HG03354 (cell line): ENCODE results near the gene MTFP1.
A peak's percentile ranks its signal among the peaks of the same experiment; 100 is the strongest.
"Not testable (repeated sequence)": the region's sequence is repeated elsewhere in the genome, so short reads cannot be mapped to it uniquely, and the experiment has no call there.

Source experiments
- ATAC-seq: cut with Tn5 transposase; IDR thresholded peaks from one replicate; pipeline ENCODE4 v1.9.1; 2021; ENCODE audit warnings: mild to moderate bottlenecking; ENCODE audit not compliant: unreplicated experiment, poor library complexity, severe bottlenecking

Gene MTFP1

DNA sequence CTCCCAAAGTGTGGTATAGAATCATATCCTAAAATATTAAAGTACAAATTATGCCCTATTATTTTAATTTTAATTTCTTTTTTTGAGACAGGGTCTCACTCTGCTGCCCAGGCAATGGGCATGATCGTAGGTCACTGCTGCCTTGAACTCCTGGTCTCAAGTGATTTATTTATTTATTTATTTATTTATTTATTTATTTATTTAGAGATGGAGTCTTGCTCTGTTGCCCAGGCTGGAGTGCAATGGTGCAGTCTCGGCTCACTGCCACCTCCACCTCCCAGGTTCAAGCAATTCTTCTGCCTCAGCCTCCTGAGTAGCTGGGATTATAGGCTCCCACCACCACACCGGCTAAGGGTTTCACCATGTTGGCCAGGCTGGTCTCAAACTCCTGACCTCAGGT, 24.5 kb upstream of the MTFP1 start:
- not testable (repeated sequence) for ATAC-seq

DNA sequence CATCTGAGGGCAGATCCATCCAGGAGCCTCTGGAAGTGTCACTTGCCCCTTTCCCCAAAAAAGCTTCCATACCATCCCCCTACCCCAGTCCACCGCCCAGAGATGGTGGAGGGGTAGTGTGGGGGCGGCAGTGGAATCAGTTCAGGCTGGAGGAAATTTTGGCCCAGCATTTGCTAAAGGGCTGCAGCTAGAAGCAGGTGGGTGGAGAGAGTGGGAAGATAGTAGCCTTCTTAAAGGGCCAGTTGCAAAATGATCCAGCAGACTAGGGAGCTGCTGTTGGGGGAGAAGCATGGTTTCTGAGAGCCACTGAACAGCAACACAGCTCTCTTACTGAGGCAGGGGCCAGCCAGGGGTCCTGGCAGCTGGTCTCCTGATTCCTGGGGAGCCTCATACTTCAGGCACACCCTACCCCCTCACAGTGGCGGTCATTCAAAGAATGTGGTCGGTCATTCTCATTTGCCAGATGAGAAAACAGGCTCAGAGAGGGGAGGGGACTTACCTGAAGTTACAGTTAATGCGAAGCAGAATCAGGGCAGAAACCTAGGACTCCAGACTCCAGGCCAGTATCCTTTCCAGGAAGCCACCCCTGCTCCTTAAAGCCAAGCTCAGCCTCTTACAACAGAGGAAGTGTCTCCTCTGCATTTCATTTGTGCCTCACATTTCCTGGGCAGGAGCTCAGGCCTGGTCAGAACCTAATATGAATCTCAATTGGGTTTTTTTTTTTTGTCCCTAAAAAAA, 23.4 kb upstream of the MTFP1 start:
- ATAC-seq: no peak

DNA sequence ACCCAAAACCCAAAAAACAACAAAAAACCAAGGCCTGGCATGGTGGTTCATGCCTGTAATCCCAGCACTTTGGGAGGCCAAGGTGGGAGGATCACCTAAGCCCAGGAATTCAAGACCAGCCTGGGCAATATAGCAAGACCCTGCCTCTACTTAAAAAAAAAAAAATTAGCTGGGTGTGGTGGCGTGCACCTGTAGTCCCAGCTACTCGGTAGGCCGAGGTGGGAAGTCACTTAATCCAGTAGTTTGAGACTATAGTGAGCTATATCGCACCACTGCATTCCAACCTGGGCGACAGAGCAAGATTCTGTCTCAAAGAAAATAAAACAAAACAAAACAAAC, 22.8 kb upstream of the MTFP1 start:
- not testable (repeated sequence) for ATAC-seq

DNA sequence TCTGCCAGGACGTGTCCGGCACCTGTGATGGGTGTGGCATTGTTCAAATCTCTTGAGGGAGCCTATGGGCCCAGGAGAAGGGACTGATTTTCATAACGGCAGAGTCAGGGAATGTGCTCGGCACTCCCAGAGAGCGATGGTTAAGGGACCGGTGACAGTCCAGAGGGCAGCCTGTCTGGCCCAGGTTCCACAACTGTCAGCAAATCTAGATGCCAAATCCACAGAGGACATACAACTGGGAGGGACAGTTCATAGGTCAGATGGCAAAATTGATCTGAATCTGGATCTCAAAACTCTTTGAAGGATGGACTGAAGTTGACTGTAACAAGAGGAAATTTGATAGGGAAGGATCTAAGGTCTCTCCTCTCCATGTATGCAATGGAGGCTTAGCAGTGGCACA, 21.3 kb upstream of the MTFP1 start:
- ATAC-seq: no peak

DNA sequence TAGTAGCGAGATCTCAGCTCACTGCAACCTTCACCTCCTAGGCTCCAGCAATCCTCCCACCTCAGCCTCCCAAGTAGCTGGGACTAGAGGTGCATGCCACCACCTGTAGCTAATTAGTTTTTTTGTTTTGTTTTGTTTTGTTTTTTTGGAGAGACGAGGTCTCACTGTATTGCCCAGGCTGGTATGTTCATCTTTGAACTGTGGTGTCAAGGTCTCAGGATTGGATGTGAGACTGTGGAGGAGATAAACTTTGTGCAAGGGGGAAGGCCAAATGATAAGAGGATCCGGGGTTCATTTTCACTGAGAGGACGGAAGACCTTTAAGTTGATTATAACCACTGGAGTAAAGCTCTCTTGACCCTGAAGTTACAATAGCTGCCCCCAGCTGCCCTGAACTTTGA, 19.8 kb upstream of the MTFP1 start:
- ATAC-seq: no peak

DNA sequence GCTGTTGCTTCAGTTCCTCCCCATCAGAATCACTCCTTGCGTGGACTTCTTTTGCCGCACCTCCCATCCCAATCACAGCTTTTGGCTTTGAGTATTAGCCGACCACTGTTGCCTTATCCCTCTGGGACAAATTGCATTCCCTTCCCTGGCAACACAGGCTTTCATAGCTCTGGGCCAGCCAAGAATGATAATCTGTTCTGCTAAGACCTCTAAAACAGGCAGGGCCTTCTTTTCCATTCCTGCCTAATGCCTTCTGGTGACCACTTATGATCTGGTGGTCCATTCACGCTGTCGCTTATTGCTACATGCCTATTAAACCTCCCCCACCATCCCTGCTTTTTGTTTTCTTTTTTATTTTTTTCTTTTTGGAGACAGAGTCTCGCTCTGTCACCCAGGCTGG, 19.2 kb upstream of the MTFP1 start:
- no peak for ATAC-seq

DNA sequence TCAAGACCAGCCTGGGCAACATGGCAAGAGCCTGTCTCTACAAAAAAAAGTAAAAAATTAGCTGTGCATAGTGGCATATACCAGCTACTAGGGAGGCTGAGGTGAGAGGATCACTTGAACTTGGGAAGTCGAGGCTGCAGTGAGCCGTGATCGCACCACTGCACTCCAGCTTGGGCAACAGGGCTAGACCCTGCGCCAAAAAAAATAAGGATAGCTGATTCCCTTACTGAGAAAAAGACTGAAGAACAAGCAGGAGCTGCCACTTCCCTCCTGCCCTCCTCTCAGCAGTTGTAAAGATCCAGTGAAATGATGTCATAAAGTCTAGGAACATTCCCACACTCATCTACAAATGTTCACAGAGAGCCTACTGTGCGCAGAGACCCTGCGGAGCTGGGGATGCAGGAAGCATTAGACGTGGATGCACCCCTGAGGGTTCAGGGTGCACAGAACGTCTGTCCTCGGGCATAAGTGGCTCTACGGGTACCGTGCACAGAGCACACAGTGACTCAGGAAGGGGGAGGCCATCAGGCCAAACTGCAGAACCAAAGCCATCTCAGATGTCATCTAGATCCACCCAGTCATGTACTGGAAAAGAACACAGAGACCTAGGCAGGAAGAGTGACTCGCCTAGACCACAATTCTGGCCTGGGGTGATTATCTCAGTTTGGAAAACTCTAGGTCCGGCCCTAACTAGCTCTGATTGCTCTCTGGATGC, 17.0 kb upstream of the MTFP1 start:
- no peak for ATAC-seq

DNA sequence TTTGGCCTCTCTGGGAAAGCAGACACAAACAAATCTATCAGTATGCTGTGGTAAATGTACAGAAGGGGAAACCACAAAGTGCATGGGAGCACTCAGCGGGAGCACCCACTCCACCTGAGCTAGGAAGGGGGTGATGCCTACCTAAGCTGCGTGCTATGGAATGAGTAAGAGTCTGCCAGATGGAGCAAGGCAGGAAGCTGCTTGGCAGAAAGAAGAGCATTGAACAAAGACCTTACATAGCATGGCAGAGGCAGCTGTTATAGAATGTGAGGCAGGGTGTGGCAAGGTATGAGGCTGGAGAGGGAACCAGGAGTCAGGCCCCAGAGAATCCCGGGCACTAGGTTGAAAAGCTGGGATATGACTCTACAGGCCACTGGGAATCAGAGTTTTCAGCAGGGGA, 13.8 kb upstream of the MTFP1 start:
- ATAC-seq: no peak

DNA sequence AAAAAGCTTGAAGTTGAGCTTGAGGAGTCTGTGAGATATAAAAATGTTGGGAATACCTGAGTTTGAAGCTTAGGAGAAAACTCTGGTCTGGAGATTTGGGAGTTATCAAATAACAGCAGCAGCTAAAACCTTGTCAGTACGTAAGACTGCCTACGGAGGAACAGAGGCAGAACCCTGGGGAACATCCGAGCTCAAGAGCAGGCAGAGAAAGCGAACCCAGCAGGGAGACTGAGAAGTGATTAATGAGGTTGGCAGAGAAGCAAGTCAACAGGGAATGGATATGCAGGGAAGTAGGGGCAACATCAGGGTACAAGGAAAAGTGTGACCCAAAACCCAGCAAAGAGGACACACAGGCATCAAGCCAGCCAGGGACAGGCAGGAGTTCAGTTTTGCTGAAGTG, 12.6 kb upstream of the MTFP1 start:
- no peak for ATAC-seq

DNA sequence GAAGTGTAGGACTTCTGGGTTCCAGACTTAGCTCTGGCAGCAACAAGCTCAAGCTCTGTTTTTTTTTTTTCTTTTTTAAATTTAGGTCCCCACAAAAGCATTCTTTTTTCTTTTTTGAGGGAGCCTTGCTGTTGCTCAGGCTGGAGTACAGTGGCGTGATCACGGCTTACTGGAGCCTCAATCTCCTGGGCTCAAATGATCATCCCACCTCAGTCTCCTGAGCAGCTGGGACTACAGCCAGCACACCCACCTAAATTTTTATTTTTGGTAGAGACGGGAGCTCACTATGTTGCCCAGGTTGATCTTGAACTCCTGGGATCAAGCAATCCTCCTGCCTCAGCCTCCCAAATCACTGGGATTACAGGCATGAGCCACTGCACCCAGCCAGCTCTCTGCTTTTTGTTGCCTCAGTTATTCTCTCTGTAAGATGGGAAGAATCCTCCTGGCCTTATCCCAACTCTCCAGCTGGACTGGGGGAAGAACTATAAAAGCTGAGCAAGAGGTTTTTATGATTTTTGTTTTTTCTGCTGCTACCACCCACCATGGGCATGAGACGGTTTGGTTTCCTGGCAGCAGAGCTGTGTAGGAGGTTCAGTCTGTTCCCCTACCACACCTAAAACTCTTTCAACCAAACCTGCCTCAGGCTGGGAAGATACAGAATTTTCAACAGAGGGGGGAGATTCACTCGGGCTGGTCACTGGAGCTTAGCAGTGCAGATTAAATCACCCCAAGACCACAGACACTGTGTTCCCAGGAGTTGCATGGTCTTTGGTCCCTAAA, 11.6 kb upstream of the MTFP1 start:
- no peak for ATAC-seq

DNA sequence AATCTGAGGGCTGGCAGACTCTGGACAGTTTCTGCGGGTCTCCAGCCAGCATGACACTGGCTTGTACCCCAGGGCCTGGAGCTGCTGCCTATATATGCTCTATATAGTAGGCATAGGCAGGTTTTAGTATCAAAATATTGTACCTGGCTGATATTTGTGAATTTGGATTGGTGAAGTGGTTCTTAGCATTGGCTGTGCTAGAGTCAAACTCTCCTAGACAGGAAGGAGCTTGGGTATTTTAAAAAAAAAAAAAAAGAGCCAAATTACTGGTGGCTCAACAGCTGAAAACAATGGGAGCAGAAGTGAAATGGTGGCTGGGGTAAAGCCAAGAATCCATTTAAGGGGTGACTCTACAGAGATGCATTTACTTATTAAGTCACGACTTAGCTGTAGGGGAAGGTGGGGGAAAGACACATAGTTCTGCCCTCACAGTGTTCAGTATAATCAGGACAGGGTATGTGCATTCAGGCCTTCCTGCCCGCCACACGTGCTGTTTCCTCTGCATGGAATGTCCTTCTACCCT, 11.0 kb upstream of the MTFP1 start:
- ATAC-seq: no peak

DNA sequence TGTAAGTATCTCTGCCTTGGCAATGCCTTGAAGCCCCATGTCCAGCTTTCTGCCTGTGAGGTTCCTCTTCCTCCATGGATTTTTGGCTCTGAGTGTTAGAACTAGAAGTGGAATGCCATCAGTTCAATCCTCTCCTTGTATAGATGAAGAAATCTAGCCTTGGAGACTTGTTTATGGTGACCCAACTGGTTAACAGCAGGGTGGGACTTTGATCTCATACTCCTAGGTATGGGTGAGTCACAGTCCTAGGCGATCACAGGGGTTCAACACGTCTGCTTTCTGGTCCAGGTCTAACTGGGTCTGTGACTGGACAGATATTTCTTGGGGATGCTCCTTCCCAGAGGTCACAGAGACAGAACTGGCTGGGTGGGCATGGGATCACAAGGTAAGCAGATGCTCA, 9.2 kb upstream of the MTFP1 start:
- no peak for ATAC-seq

DNA sequence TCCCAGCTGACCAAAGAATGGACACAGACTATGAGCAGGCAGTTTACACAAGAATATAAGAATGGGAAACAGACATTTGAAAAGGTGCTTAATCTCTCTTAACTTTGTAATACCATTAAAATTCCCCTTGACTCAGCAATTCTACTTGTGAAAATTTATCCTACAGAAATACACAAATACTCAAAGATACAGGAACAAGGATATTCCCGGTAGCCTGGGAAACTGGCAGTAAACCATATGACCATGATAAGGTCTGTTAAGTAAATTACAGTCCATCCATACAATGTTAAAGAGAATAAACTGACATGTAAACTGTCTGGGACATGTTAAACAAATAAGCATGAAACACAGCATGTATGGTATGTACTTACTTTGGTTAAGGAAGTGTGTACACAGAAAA, 8.7 kb upstream of the MTFP1 start:
- no peak for ATAC-seq

DNA sequence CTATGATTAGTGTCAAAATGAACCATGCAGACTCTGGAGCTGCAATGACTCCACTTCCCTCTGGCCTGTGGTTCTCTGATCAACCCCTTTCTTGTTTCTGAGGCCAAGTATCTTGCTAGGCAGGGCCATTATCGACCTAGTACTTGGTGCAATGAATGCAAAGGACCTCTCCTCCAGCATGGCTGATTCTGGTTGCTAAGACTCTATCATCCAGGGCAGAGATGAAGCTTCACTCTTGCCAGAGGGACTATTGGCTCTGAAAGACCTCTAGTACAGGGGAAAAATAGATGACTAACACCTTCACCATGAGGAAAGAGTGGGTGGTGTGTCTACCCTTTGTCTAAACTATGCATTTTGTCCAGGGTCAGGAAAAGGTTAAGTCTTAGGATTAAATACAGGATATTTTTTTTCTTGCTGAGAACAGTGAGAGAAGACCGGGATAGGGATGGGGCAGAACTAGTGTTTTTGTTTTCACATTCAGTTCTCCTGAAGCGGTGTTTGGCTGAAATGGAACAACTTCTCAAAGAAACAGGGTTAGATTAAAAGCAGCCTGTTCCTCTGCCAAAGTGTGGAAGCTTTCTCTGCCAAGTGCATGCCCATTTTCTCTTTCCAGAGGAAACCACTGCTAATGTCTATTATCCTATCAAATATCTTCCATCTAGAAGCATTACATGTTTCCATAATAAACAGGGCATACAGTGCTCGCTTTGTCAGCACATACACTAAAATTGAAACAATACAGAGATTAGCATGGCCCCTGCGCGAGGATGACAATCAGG, 5.0 kb upstream of the MTFP1 start:
- no peak for ATAC-seq

DNA sequence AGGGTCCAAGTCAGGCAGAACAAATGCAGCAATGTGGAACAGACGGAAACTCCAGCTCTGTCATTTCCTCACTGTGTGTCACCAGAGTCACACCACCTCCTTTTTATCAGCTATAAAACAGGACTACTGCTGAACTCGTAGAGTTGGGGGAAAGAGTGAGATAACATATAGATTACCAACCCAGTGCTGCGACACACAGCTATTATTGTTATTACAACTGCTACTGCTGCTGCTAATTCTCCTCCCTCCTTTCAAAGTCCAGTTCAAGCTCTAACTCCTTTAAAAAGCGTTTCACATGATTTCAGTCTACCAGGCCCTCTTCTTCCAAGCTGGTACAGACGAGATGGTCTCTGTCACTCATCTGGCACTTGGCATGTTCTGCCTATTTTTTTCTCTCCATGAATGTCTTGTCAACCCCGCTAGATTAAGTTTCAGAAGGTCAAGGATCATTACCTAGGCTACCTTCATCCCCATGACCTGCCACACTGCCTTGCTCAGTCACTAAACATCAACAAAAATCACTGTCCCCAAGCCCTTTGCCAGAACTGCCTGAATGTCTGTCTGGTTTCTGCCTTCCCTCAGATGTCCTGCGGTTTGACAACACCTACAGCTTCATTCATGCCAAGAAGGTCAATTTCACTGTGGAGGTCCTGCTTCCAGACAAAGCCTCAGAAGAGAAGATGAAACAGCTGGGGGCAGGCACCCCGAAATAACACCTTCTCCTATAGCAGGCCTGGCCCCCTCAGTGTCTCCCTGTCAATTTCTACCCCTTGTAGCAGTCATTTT, 3.7 kb upstream of the MTFP1 start:
- no peak for ATAC-seq

DNA sequence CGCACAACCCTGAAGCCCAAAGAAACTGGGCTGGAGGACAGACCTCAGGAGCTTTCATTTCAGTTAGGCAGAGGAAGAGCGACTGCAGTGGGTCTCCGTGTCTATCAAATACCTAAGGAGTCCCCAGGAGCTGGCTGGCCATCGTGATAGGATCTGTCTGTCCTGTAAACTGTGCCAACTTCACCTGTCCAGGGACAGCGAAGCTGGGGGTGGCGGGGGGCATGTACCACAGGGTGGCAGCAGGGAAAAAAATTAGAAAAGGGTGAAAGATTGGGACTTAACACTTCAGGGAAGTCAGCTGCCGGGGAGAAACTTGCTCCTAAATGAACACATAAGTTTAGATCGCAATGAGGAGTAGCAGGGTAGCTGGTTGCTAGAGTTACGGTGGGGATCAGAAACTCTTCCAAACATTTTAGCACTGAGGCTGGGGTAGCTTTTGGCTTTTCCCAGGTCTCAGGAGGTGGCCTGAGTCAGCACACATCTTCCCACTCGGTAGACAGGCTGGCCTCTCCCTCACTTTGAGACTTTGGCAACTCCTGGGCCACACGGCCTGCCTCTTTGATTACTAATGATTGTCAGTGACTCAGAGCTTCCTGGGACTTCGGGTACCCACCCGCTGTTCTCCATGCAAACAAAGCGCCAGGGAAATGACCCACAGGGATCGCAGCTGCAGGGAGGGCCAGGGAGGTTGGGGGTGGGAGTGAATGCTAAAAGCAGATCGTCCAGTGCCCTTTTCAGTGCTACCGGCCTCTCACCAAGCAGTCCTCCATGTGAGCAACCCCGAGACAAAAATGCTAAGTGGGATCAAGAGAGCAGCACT, 2.9 kb upstream of the MTFP1 start:
- no peak for ATAC-seq

DNA sequence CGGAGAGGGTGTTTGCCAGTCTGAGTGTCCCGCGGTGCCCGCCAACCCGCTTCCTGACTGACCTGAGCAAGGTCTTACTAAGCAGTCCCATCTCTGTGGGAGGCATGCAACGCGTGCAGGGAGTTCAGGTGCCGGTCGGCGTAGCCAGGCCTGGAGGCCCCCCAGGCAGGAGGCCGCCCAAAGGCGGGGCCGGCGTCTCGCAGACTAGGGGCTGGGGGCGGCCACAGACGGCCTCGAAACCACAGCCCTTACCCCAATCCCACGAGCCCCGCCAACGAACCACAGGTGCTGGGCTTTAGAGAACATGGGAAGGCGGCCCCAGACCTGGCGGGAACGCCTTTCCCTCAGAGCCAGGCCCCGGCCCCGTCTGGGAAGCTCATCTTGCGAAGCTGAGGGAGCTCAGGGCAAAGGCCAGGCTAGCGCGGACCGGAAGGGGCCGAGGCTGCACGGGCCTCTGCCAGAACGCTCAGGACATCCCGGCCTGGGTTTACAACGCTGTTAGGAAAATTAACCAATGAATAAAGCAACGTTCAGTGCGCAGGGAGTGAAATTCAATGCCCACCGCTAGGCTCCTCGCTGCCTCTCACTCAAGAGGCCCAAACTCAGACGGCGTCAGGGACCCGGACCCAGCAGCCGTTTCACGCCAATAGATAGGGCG, 2.1 kb upstream of the MTFP1 start:
- ATAC-seq: peak; percentile 35

DNA sequence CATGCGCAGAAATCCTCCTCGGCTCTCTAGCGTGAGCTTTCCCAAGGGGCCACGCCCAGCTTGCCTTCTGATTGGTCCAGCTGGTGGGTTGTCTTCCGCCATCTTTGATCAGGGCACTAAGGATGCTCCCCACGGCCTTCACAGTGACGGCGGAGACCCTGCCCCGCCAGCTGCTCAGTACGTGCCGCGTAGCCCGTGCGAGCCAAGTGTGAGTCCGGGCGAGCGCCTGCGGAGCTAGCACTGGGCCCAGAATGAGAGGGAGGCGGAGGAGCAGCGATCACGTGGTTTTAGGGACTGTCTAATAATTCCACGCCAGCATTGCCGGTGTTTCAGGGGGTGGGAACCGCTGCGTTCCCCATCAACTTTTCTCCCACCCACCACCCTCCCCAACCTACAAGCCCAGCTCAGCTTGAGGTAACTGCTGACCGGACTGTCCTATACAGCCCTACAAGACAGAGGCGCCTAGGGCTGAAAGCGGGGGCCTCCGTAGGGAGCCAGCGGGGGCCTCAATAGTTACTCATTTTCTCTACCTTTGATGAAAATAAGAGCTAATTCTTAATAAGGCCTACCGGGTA, 1.5 kb upstream of the MTFP1 start:
- peak; percentile 83 for ATAC-seq
